Lung (tissue), 12 donors: ENCODE data around the gene CCDC27. TPM values are rescaled to one million over a fixed set of nuclear protein-coding genes. Genes with fewer than 3 reads are reported as not detected.

Experiments
- ATAC-seq: fragments of 200-7000 bp; cut with Tn5 transposase; one replicate; pipeline ENCODE4 v1.9.1; 2020; ENCODE audit warnings: moderate number of reproducible peaks; ENCODE audit not compliant: insufficient read depth, low FRiP score
- DNase-seq, 3 donors: peaks; one replicate each; pipeline ENCODE4 v3.0.0-alpha.2; 2013 to 2017
- H3K27ac ChIP-seq, 2 donors: one replicate each; pipeline ENCODE4 v1.5.1; 2013; ENCODE audit warnings: mild to moderate bottlenecking in 2 of 2, moderate library complexity in 2 of 2, control low read depth in 1 of 2, inconsistent platforms in 1 of 2, low read depth in 1 of 2, low read length in 1 of 2
- H3K27me3 ChIP-seq, 3 donors: one replicate each; pipeline ENCODE4 v1.5.1; 2013; ENCODE audit warnings: low read length in 2 of 3; ENCODE audit not compliant: control insufficient read depth in 3 of 3, insufficient read depth in 3 of 3
- H3K36me3 ChIP-seq, 4 donors: one replicate each; pipeline ENCODE4 v1.5.1; 2013; ENCODE audit warnings: low read length in 4 of 4, mild to moderate bottlenecking in 1 of 4, moderate library complexity in 1 of 4; ENCODE audit not compliant: control insufficient read depth in 4 of 4, insufficient read depth in 4 of 4
- H3K4me1 ChIP-seq, 5 donors: one replicate each; pipeline ENCODE4 v1.5.1; 2013; ENCODE audit warnings: low read length in 5 of 5, mild to moderate bottlenecking in 2 of 5, moderate library complexity in 1 of 5; ENCODE audit not compliant: control insufficient read depth in 5 of 5, insufficient read depth in 5 of 5
- H3K4me3 ChIP-seq: one replicate; pipeline ENCODE4 v1.5.1; 2013; ENCODE audit warnings: mild to moderate bottlenecking, control low read depth, moderate library complexity
- H3K9ac ChIP-seq, 2 donors: one replicate each; pipeline ENCODE4 v1.5.1; 2013; ENCODE audit warnings: low read length in 2 of 2, control low read depth in 1 of 2; ENCODE audit not compliant: insufficient read depth in 1 of 2
- H3K9me3 ChIP-seq, 4 donors: one replicate each; pipeline ENCODE4 v1.5.1; 2013; ENCODE audit warnings: low read length in 3 of 4, mild to moderate bottlenecking in 1 of 4, moderate library complexity in 1 of 4; ENCODE audit not compliant: control insufficient read depth in 4 of 4, insufficient read depth in 3 of 4
- WGBS, 2 donors: extraction: QIAGEN DNeasy Blood & Tissue Kit; methylation state at CpG; one replicate each; pipeline ENCODE4 v1.1.7; 2013; 5-methylcytosine and 5-hydroxymethylcytosine counted together
- polyA plus RNA-seq, 2 donors: library from polyadenylated mRNA; stranded (reverse); fragments of 200-250 nt; gene quantifications; one replicate each; pipeline ENCODE4 v1.2.1, GENCODE V29; 2013
- total RNA-seq, 2 donors: library from RNA; depleted of rRNA in 1 of 2; stranded (reverse); fragments of >200 nt in 1 of 2; gene quantifications; one replicate each; pipeline ENCODE4 v1.2.1, GENCODE V29; 2014 to 2021
- TF ChIP-seq, protein P1 (sequence below): IDR thresholded peaks from 2 replicates; pipeline ENCODE4 v1.5.1; 2012; ENCODE audit warnings: mild to moderate bottlenecking; ENCODE audit errors: control extremely low read depth, extremely low read depth
- donor health status: control.
- donor health status: control.
- donor health status: Bipolar disorder and iron deficiency.
- donor health status: healthy.
- donor health status: DM: yes; HTN: yes; CAD: no.

CCDC27 gene
- total and polyA plus RNA-seq, 4 donors, result not detected

GRCh38 chr1:3774276-3774945 is 22.2 kb downstream of the CCDC27 start:
- no peak overlapping the region for H3K27ac ChIP-seq
- no peak overlapping the region for H3K9ac ChIP-seq
- no peak for ATAC-seq
- peaks cover 0 to 9% (median 3%) of the 10 kb centered on the region in 4 donors for H3K36me3 ChIP-seq
- no peak for DNase-seq
- H3K27me3 ChIP-seq, result no peaks in the 10 kb centered on the region
- TF ChIP-seq, protein P1, sequence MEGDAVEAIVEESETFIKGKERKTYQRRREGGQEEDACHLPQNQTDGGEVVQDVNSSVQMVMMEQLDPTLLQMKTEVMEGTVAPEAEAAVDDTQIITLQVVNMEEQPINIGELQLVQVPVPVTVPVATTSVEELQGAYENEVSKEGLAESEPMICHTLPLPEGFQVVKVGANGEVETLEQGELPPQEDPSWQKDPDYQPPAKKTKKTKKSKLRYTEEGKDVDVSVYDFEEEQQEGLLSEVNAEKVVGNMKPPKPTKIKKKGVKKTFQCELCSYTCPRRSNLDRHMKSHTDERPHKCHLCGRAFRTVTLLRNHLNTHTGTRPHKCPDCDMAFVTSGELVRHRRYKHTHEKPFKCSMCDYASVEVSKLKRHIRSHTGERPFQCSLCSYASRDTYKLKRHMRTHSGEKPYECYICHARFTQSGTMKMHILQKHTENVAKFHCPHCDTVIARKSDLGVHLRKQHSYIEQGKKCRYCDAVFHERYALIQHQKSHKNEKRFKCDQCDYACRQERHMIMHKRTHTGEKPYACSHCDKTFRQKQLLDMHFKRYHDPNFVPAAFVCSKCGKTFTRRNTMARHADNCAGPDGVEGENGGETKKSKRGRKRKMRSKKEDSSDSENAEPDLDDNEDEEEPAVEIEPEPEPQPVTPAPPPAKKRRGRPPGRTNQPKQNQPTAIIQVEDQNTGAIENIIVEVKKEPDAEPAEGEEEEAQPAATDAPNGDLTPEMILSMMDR, result no peak
- WGBS, 2 donors, result 75 to 89% methylated on average over 16 to 19 of the region's 19 CpGs
- H3K9me3 ChIP-seq, result no peaks in the 10 kb centered on the region
- H3K4me3 ChIP-seq, result no peak overlapping the region
- H3K4me1 ChIP-seq, result peaks cover 0 to 36% (median 15%) of the 10 kb centered on the region in 5 donors

DNA sequence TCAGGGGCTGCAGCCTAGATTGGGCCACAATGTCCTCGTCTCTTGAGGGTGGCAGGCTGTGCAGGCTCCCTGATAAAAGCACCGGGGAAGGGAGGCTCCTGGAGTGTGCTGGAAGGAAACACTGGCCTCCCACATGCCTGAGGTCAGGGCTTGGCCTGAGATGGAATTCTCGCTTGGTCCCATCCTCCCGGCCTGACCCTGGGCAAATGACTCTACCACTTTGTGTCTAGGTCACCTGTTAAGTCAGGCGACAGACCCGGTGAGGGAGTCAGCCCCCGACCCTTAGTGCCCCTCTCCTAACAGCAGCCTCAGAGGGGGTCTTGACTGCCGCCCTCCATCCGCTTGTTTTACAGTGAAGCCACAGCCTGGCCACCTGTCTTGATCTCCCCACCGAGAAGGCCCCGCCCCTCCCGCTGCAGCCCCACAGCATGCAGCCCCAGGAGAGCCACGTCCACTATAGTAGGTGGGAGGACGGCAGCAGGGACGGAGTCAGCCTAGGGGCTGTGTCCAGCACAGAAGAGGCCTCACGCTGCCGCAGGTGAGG is 22.8 kb downstream of the CCDC27 start:
- H3K9me3 ChIP-seq, result no peaks in the 10 kb centered on the region
- H3K9ac ChIP-seq, result no peak overlapping the region
- 51 to 56% methylated on average over 17 of the region's 17 CpGs for WGBS, 2 donors
- H3K36me3 ChIP-seq, result peaks cover 2 to 13% (median 6%) of the 10 kb centered on the region in 4 donors
- H3K27ac ChIP-seq, result no peak overlapping the region
- H3K27me3 ChIP-seq, result no peaks in the 10 kb centered on the region
- DNase-seq (no peak), ATAC-seq (no peak)
- H3K4me3 ChIP-seq, result no peak overlapping the region
- H3K4me1 ChIP-seq, result peaks cover 0 to 36% (median 15%) of the 10 kb centered on the region in 5 donors
- TF ChIP-seq, protein P1, result no peak

DNA sequence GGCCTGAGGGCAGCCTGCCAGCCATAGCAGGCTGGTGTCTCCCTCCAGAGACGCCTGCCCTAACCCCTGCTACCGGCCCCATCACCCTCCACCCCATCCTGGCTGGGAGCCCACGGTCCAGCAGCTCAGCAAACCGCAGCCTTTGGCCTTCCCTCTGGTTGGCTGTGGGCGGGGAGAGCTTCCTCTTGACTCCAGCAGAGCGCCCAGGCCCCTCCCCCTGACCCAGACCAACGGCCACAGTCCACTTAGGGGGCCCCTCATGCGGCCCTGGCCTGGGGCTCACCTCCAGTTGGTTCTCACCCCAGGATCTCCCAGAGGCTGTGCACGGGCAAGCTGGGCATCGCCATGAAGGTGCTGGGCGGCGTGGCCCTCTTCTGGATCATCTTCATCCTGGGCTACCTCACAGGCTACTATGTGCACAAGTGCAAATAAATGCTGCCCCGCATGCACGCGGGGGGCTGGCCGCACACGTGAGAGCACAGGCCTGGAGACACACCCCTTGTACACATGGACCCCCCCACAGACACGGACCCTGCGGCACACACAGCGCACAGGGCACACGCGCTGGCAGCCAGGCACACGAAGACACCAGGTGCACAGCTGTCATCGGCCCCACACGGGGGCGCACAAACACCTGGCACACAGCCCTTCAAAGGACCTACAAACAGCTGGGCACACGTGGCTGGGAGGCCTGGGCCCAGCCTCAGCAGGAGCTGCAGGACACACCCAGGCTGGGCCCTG is 23.4 kb downstream of the CCDC27 start:
- Histone ChIP-seq H3K27ac (no peak overlapping the region), H3K9me3 (no peaks in the 10 kb centered on the region), H3K36me3 (peaks cover 2 to 19% (median 10%) of the 10 kb centered on the region in 4 donors), H3K27me3 (no peaks in the 10 kb centered on the region), H3K9ac (no peak overlapping the region), H3K4me1 (peaks cover 0 to 36% (median 15%) of the 10 kb centered on the region in 5 donors), H3K4me3 (no peak overlapping the region)
- peak; percentile 41 to 50 (median 44) for DNase-seq
- no peak for ATAC-seq
- WGBS, 2 donors, result 27 to 36% methylated on average over 27 of the region's 27 CpGs
- TF ChIP-seq, protein P1, result no peak
